A673 (cell line): ENCODE data around the gene PACS1. TPM values are rescaled to one million over a fixed set of nuclear protein-coding genes. Genes with fewer than 3 reads are reported as not detected.
A peak's percentile ranks its signal among the peaks of the same experiment; 100 is the strongest.

Experiments used
- BruUV-seq: library from RNA; stranded (reverse); fragments of 400-500 nt; replicated peaks from 2 replicates; lab custom pipeline; 2021; lab: Mats Ljungman, UMichigan
- CTCF ChIA-PET: fragments of 300-600 bp; sonication (Branson Sonifier 250); formaldehyde crosslinking; loops from one replicate; lab custom pipeline; 2022; ENCODE audit warnings: antibody characterized with exemption; lab: Charles Lee
- POLR2A ChIA-PET: fragments of 300-600 bp; sonication (Branson Sonifier 250); formaldehyde crosslinking; loops from one replicate; lab custom pipeline; 2022; ENCODE audit warnings: antibody characterized with exemption; ENCODE audit not compliant: low non-redundant PET; lab: Charles Lee
- DNase-seq: peaks from one replicate; pipeline ENCODE4 v3.0.0-alpha.2; 2015; ENCODE audit warnings: low spot score
- H3K27ac ChIP-seq: fragments of 200-600 bp; sonication (generic); 2 replicates; pipeline ENCODE4 v1.5.1; 2016; ENCODE audit warnings: mixed run types, low read depth, mild to moderate bottlenecking, mixed read lengths, antibody characterized with exemption, low read length; ENCODE audit not compliant: poor library complexity, severe bottlenecking
- H3K27me3 ChIP-seq: fragments of 200-600 bp; sonication (generic); replicated peaks from 2 replicates; pipeline ENCODE4 v1.6.1; 2017; ENCODE audit warnings: mixed run types, low read depth, mild to moderate bottlenecking, mixed read lengths, antibody characterized with exemption, low read length; ENCODE audit not compliant: insufficient read depth, poor library complexity
- H3K36me3 ChIP-seq: fragments of 200-600 bp; sonication (generic); 2 replicates; pipeline ENCODE4 v1.6.1; 2016; ENCODE audit warnings: mixed run types, mild to moderate bottlenecking, mixed read lengths, antibody characterized with exemption, low read length; ENCODE audit not compliant: insufficient read depth, poor library complexity, severe bottlenecking
- H3K4me1 ChIP-seq: fragments of 200-600 bp; sonication (generic); 2 replicates; pipeline ENCODE4 v1.6.1; 2017; ENCODE audit warnings: mixed run types, mild to moderate bottlenecking, mixed read lengths, antibody characterized with exemption, low read length; ENCODE audit not compliant: insufficient read depth, poor library complexity, severe bottlenecking
- H3K4me3 ChIP-seq: fragments of 200-600 bp; sonication (generic); 2 replicates; pipeline ENCODE4 v1.5.1; 2016; ENCODE audit warnings: low read depth, mixed run types, mild to moderate bottlenecking, mixed read lengths, low read length; ENCODE audit not compliant: poor library complexity, severe bottlenecking
- H3K9me3 ChIP-seq: fragments of 200-600 bp; sonication (generic); 2 replicates; pipeline ENCODE4 v1.6.1; 2016; ENCODE audit warnings: mixed run types, low read depth, mild to moderate bottlenecking, mixed read lengths, antibody characterized with exemption, low read length; ENCODE audit not compliant: poor library complexity, severe bottlenecking
- CTCF ChIP-seq: fragments of 300-800, 200-600 bp; sonication (generic); conservative IDR thresholded peaks from 2 replicates; pipeline ENCODE4 v1.5.1; 2017; ENCODE audit warnings: low read depth, mild to moderate bottlenecking, antibody characterized with exemption, low read length, moderate library complexity, mixed read lengths
- EZH2 ChIP-seq: fragments of 200-600 bp; sonication (generic); IDR thresholded peaks from 2 replicates; pipeline ENCODE4 v1.6.1; 2017; ENCODE audit warnings: borderline replicate concordance, low read depth, mild to moderate bottlenecking, mixed read lengths, antibody characterized with exemption, low read length; ENCODE audit not compliant: poor library complexity, severe bottlenecking
- intact Hi-C: fragments of 100-400 bp; cut with micrococcal nuclease; formaldehyde crosslinking; loops from one replicate; pipeline ENCODE4 v1.10.0; 2022; ENCODE audit not compliant: unreplicated experiment
- total RNA-seq: library from RNA; stranded (reverse); gene quantifications from 2 replicates; pipeline ENCODE4 v1.2.3, GENCODE V29; 2021

Gene PACS1
- total RNA-seq, 1 experiment from 2014 or later: 75.7 TPM

DNA sequence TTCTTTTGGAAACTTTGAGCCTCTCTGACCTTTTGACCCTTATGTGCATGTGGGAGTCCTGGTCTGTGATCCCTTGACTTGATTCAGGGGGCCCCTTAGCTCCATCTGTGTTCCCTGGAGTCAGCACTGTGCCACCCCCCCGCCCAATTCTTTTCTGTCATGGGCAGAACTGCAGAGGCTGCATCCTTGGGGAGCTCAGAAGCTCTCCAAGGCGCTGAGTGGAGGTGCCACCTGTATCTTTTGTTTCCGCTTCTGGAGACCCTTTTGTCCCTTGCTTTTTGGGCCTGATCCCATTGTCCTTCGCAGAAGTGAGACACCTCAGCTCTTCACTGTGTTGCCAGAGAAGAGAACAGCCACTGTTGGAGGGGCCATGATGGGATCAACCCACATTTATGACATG, 2.4 kb upstream of the PACS1 start:
- DNase-seq: no peak
- Histone ChIP-seq H3K36me3 (peaks cover 66% of the 10 kb centered on the region), H3K4me3 (no peak overlapping the region), H3K27ac (no peak overlapping the region), H3K9me3 (peaks cover 3% of the 10 kb centered on the region), H3K27me3 (no peaks in the 10 kb centered on the region), H3K4me1 (peaks cover 29% of the 10 kb centered on the region)
- intact Hi-C loops: loop anchor here (2.0 kb wide), 1 partner anchor 67 kb away; no protein-coding TSS in a partner anchor
- TF ChIP-seq CTCF (no peak), EZH2 (no peak)
- ChIA-PET CTCF (interaction anchor here (0.6 to 0.7 kb wide), 3 partner anchors 8 to 154 kb away, joined by 3 read pairs; no protein-coding TSS in a partner anchor), POLR2A (no interaction called here)
- no TSS peak for BruUV-seq

GRCh38 chr11:66068154-66068821, 1.8 kb upstream of the PACS1 start:
- TSS peak; percentile 47 for BruUV-seq
- Histone ChIP-seq H3K4me1 (peaks cover 34% of the 10 kb centered on the region), H3K36me3 (peaks cover 59% of the 10 kb centered on the region), H3K27ac (peak overlapping the region; percentile 87), H3K4me3 (no peak overlapping the region), H3K27me3 (no peaks in the 10 kb centered on the region), H3K9me3 (peaks cover 3% of the 10 kb centered on the region)
- intact Hi-C loops: loop anchor here (2.0 kb wide), 1 partner anchor 67 kb away; no protein-coding TSS in a partner anchor
- peak; percentile 94 for DNase-seq
- TF ChIP-seq EZH2 (no peak), CTCF (peak; percentile 99)
- CTCF ChIA-PET: interaction anchor here (0.6 to 0.7 kb wide), 3 partner anchors 12 to 154 kb away, joined by 3 read pairs; no protein-coding TSS in a partner anchor
- POLR2A ChIA-PET: no interaction called here

- Histone ChIP-seq H3K4me1 (peaks cover 34% of the 10 kb centered on the region), H3K27ac (peak overlapping the region; percentile 87), H3K9me3 (peaks cover 3% of the 10 kb centered on the region), H3K36me3 (peaks cover 51% of the 10 kb centered on the region), H3K4me3 (peak overlapping the region; percentile 84), H3K27me3 (no peaks in the 10 kb centered on the region)
- intact Hi-C loops: loop anchor here (2.0 kb wide), 1 partner anchor 66 kb away; no protein-coding TSS in a partner anchor
- ChIA-PET POLR2A (no interaction called here), CTCF (interaction anchor here (0.6 to 1.0 kb wide), 2 partner anchors 17 to 47 kb away, joined by 3 read pairs; partner anchors contain the start of gene SF3B2)
- peak; percentile 79 for DNase-seq
- BruUV-seq: TSS peak; percentile 19
- TF ChIP-seq CTCF (peak; percentile 37; the same call in 1 of the 2 replicates), EZH2 (no peak)
Measured at GRCh38 chr11:66068923-66069714, 953 bp upstream of the PACS1 start.
